Trophoblast cell (in vitro differentiated cells and primary cell): ENCODE data around the gene CACNA1G.
A peak's percentile ranks its signal among the peaks of the same experiment; 100 is the strongest.

ENCODE experiments used
- DNase-seq, 2 donors: peaks; one replicate each; pipeline ENCODE4 v3.0.0-alpha.2; 2016
- H2AFZ ChIP-seq: 2 replicates; pipeline ENCODE4 v1.6.1; 2013; ENCODE audit warnings: low read length, moderate library complexity, mild to moderate bottlenecking; ENCODE audit not compliant: insufficient read depth, poor library complexity
- H2AK5ac ChIP-seq: 2 replicates; pipeline ENCODE4 v1.6.1; 2013; ENCODE audit warnings: mild to moderate bottlenecking, low read length
- H2BK120ac ChIP-seq: 2 replicates; pipeline ENCODE4 v1.6.1; 2013; ENCODE audit warnings: low read length, mild to moderate bottlenecking, moderate library complexity; ENCODE audit not compliant: insufficient read depth, poor library complexity
- H2BK12ac ChIP-seq: 2 replicates; pipeline ENCODE4 v1.6.1; 2013; ENCODE audit warnings: mild to moderate bottlenecking, low read length, moderate library complexity
- H2BK5ac ChIP-seq: 2 replicates; pipeline ENCODE4 v1.6.1; 2013; ENCODE audit warnings: low read length, low read depth, moderate library complexity, mild to moderate bottlenecking; ENCODE audit not compliant: poor library complexity
- H3K14ac ChIP-seq: 2 replicates; pipeline ENCODE4 v1.6.1; 2013; ENCODE audit warnings: mild to moderate bottlenecking, low read length
- H3K18ac ChIP-seq: 2 replicates; pipeline ENCODE4 v1.6.1; 2013; ENCODE audit warnings: mild to moderate bottlenecking, low read length
- H3K23ac ChIP-seq: 2 replicates; pipeline ENCODE4 v1.6.1; 2013; ENCODE audit warnings: low read length
- H3K27ac ChIP-seq: 2 replicates; pipeline ENCODE4 v1.5.1; 2013; ENCODE audit warnings: low read depth, mild to moderate bottlenecking, inconsistent platforms, low read length, moderate library complexity
- H3K27me3 ChIP-seq: 2 replicates; pipeline ENCODE4 v1.6.1; 2013; ENCODE audit warnings: inconsistent platforms, mild to moderate bottlenecking, low read length, moderate library complexity; ENCODE audit not compliant: insufficient read depth
- H3K36me3 ChIP-seq, 2 experiments: 1 replicate in 1 of 2; 2 replicates in 1 of 2; pipeline ENCODE4 v1.6.1; 2013; ENCODE audit warnings: low read length in 2 of 2, mild to moderate bottlenecking in 2 of 2, moderate library complexity in 1 of 2; ENCODE audit not compliant: insufficient read depth in 2 of 2, control insufficient read depth in 1 of 2
- H3K4ac ChIP-seq: 2 replicates; pipeline ENCODE4 v1.6.1; 2013; ENCODE audit warnings: low read depth, mild to moderate bottlenecking, low read length, moderate library complexity
- H3K4me1 ChIP-seq, 2 experiments: 1 replicate in 1 of 2; 2 replicates in 1 of 2; pipeline ENCODE4 v1.6.1; 2013; ENCODE audit warnings: low read length in 2 of 2, mild to moderate bottlenecking in 2 of 2, moderate library complexity in 1 of 2; ENCODE audit not compliant: insufficient read depth in 2 of 2, control insufficient read depth in 1 of 2
- H3K4me2 ChIP-seq: 2 replicates; pipeline ENCODE4 v1.6.1; 2013; ENCODE audit warnings: inconsistent platforms, mild to moderate bottlenecking, low read length, moderate library complexity
- H3K4me3 ChIP-seq: 2 replicates; pipeline ENCODE4 v1.5.1; 2013; ENCODE audit warnings: mild to moderate bottlenecking, low read depth, low read length, inconsistent platforms
- H3K79me1 ChIP-seq: one replicate; pipeline ENCODE4 v1.6.1; 2013; ENCODE audit warnings: low read length
- H3K79me2 ChIP-seq: 2 replicates; pipeline ENCODE4 v1.6.1; 2013; ENCODE audit warnings: low read length, mild to moderate bottlenecking; ENCODE audit not compliant: control insufficient read depth, insufficient read depth, poor library complexity
- H3K9ac ChIP-seq: 2 replicates; pipeline ENCODE4 v1.6.1; 2013; ENCODE audit warnings: mild to moderate bottlenecking, low read length
- H3K9me3 ChIP-seq: 2 replicates; pipeline ENCODE4 v1.6.1; 2013; ENCODE audit warnings: low read depth, mild to moderate bottlenecking, control low read depth, inconsistent platforms, low read length; ENCODE audit not compliant: insufficient read depth
- H4K12ac ChIP-seq: 2 replicates; pipeline ENCODE4 v1.6.1; 2013; ENCODE audit warnings: low read depth, mild to moderate bottlenecking, low read length, moderate library complexity
- H4K8ac ChIP-seq: 2 replicates; pipeline ENCODE4 v1.6.1; 2013; ENCODE audit warnings: low read depth, mild to moderate bottlenecking, low read length, moderate library complexity
- H4K91ac ChIP-seq: one replicate; pipeline ENCODE4 v1.6.1; 2013; ENCODE audit warnings: low read depth, mild to moderate bottlenecking, low read length, moderate library complexity
- WGBS: extraction: QIAGEN DNeasy Blood & Tissue Kit; methylation state at CpG from one replicate; pipeline ENCODE4 v1.1.7; 2013; ENCODE audit warnings: missing lambda C conversion rate; ENCODE audit not compliant: insufficient read length, insufficient coverage; ENCODE audit errors: extremely low coverage; 5-methylcytosine and 5-hydroxymethylcytosine counted together

The CACNA1G gene

GRCh38 chr17:50514936-50515702, 45.4 kb upstream of the CACNA1G start:
- H2BK12ac ChIP-seq, result peak overlapping the region; percentile 45
- no peaks in the 10 kb centered on the region for H3K79me2 ChIP-seq
- no peak overlapping the region for H2AFZ ChIP-seq
- H3K9me3 ChIP-seq, result no peaks in the 10 kb centered on the region
- H4K12ac ChIP-seq, result no peak overlapping the region
- no peak overlapping the region for H3K9ac ChIP-seq
- H3K4me3 ChIP-seq, result no peak overlapping the region
- no peak overlapping the region for H4K8ac ChIP-seq
- WGBS, result no CpG with 5 or more reads among the region's 6 CpGs
- no peak overlapping the region for H2AK5ac ChIP-seq
- no peak overlapping the region for H2BK120ac ChIP-seq
- no peak overlapping the region for H3K4ac ChIP-seq
- peak overlapping the region; percentile 18 for H3K14ac ChIP-seq
- H4K91ac ChIP-seq, result peak overlapping the region; percentile 64
- peak; percentile 43 to 80 for DNase-seq
- no peak overlapping the region for H3K18ac ChIP-seq
- peaks cover 3% of the 10 kb centered on the region for H3K79me1 ChIP-seq
- H3K36me3 ChIP-seq, result no peaks in the 10 kb centered on the region
- H3K27ac ChIP-seq, result no peak overlapping the region
- no peak overlapping the region for H2BK5ac ChIP-seq
- no peak overlapping the region for H3K4me2 ChIP-seq
- peaks cover 11 to 15% of the 10 kb centered on the region in 2 experiments for H3K4me1 ChIP-seq
- H3K27me3 ChIP-seq, result no peaks in the 10 kb centered on the region
- no peak overlapping the region for H3K23ac ChIP-seq

DNA sequence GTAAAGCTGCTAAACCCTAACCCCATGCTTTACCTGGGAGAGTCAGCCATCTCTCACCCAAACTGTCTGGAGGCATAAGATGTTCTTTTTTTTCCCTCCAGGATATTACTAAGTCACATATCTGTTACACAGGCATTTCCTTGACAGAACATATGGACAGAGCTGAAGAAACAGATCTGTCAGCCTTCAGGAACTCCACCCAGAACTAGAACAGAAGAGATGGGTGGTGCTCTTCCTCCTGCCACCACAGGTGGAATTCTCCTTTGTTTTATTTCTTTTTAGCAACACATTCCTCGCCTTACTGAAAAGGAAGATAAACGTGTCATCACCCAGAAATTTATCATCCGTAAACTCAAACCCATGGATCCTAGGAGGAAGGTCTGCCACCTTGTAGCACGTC, 43.5 kb upstream of the CACNA1G start:
- no peak overlapping the region for H2AFZ ChIP-seq
- H3K79me1 ChIP-seq, result peaks cover 3% of the 10 kb centered on the region
- H2BK120ac ChIP-seq, result no peak overlapping the region
- no peak overlapping the region for H3K4me3 ChIP-seq
- H3K27ac ChIP-seq, result no peak overlapping the region
- H3K4me1 ChIP-seq, result peaks cover 6 to 10% of the 10 kb centered on the region in 2 experiments
- H3K23ac ChIP-seq, result no peak overlapping the region
- H4K8ac ChIP-seq, result no peak overlapping the region
- no peak overlapping the region for H3K4ac ChIP-seq
- no peak overlapping the region for H4K12ac ChIP-seq
- no peak overlapping the region for H3K18ac ChIP-seq
- no peak for DNase-seq
- H3K14ac ChIP-seq, result no peak overlapping the region
- no CpG with 5 or more reads among the region's 4 CpGs for WGBS
- no peak overlapping the region for H2AK5ac ChIP-seq
- no peak overlapping the region for H4K91ac ChIP-seq
- no peak overlapping the region for H2BK12ac ChIP-seq
- no peaks in the 10 kb centered on the region for H3K36me3 ChIP-seq
- H3K79me2 ChIP-seq, result no peaks in the 10 kb centered on the region
- no peaks in the 10 kb centered on the region for H3K9me3 ChIP-seq
- no peak overlapping the region for H3K9ac ChIP-seq
- H3K4me2 ChIP-seq, result no peak overlapping the region
- no peak overlapping the region for H2BK5ac ChIP-seq
- H3K27me3 ChIP-seq, result no peaks in the 10 kb centered on the region

GRCh38 chr17:50517504-50518383, 42.8 kb upstream of the CACNA1G start:
- no peak overlapping the region for H4K8ac ChIP-seq
- H3K4me3 ChIP-seq, result no peak overlapping the region
- H3K36me3 ChIP-seq, result no peaks in the 10 kb centered on the region
- no peak overlapping the region for H2AFZ ChIP-seq
- H3K18ac ChIP-seq, result no peak overlapping the region
- H2BK120ac ChIP-seq, result no peak overlapping the region
- peaks cover 8 to 10% of the 10 kb centered on the region in 2 experiments for H3K4me1 ChIP-seq
- H3K27me3 ChIP-seq, result no peaks in the 10 kb centered on the region
- H3K4ac ChIP-seq, result no peak overlapping the region
- H3K9me3 ChIP-seq, result no peaks in the 10 kb centered on the region
- H3K27ac ChIP-seq, result no peak overlapping the region
- no peak overlapping the region for H2BK12ac ChIP-seq
- H4K12ac ChIP-seq, result no peak overlapping the region
- WGBS, result no CpG with 5 or more reads among the region's 8 CpGs
- H3K9ac ChIP-seq, result no peak overlapping the region
- no peak overlapping the region for H2BK5ac ChIP-seq
- H3K14ac ChIP-seq, result no peak overlapping the region
- peak overlapping the region; percentile 28 for H4K91ac ChIP-seq
- H3K79me1 ChIP-seq, result peaks cover 3% of the 10 kb centered on the region
- no peak overlapping the region for H3K23ac ChIP-seq
- H3K4me2 ChIP-seq, result no peak overlapping the region
- H2AK5ac ChIP-seq, result no peak overlapping the region
- H3K79me2 ChIP-seq, result no peaks in the 10 kb centered on the region
- no peak for DNase-seq

DNA sequence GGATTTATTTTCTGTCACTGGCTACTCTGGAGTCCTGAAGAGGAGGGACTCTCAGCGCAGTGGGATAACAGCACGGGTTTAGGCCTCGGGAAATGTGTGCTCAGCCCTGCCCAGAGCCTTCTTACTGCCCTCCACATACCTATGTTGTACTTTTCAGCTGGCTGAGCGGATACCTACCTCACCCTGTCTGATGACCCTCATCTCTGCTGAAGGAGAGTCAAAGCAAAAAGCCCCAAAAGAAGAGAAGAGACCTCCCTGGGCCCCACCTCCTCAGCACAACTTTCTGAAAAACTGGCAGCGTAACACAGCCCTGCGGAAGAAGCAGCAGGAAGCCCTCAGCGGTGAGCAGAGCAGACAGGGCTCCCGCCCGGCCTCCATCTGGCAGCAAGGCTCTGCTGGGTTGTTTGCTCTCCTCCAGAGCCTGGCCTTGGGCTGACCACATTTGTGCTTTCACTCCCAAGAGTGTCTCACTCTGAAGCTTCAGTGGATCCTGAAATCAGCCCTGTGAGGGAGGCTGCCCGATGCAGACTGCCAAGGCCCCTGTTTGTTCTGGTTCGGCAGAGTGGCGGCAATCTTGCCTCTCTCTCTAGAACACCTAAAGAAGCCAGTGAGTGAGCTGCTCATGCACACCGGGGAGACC, 42.0 kb upstream of the CACNA1G start:
- Histone ChIP-seq H3K4me3 (no peak overlapping the region), H3K79me1 (peaks cover 5% of the 10 kb centered on the region), H2BK12ac (no peak overlapping the region), H3K36me3 (no peaks in the 10 kb centered on the region), H2AFZ (no peak overlapping the region), H3K9me3 (no peaks in the 10 kb centered on the region), H3K14ac (no peak overlapping the region), H2BK120ac (no peak overlapping the region), H3K9ac (no peak overlapping the region), H4K91ac (peak overlapping the region; percentile 28), H4K12ac (no peak overlapping the region), H4K8ac (no peak overlapping the region), H3K79me2 (no peaks in the 10 kb centered on the region), H3K18ac (no peak overlapping the region), H2AK5ac (no peak overlapping the region), H3K27ac (no peak overlapping the region), H3K23ac (no peak overlapping the region), H3K4me2 (no peak overlapping the region), H3K4me1 (peaks cover 12 to 15% of the 10 kb centered on the region in 2 experiments), H2BK5ac (no peak overlapping the region), H3K27me3 (no peaks in the 10 kb centered on the region), H3K4ac (no peak overlapping the region)
- DNase-seq, result no peak
- no CpG with 5 or more reads among the region's 13 CpGs for WGBS
